ENCODE measurements around the gene PRPF6.

DNA sequence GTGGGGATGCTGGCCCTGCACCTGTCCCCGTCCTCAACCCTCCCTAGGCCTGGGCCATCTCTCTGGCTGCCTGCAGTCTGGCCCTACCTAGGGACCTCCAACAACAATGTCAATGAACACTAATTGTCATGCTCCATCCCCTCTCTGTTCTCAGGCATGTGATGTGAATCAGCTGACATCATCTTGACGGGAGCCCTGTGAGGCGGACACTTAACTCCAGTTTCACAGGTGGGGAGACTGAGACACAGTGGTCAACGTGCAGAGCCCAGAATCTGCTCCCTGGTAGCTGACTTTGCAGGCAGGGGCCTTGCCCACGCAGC, 81.3 kb downstream of the PRPF6 start:
- no peak for TF ChIP-seq CTCF (IDR thresholded peaks at IDR 0.05)
- TF ChIP-seq POLR2A (IDR thresholded peaks at IDR 0.05) = no peak
- no peak for TF ChIP-seq POLR2AphosphoS5 (IDR thresholded peaks at IDR 0.05)

Data from suprapubic skin (tissue), 4 donors.